GM12878 (cell line): Measurements from ENCODE around the gene ANXA11. TPM values are rescaled to one million over a fixed set of nuclear protein-coding genes. Genes with fewer than 3 reads are reported as not detected.

ENCODE experiments used
- ASH2L ChIP-seq: fragments of 300-600, 200-600 bp; sonication (generic); IDR thresholded peaks from 2 replicates; pipeline ENCODE4 v1.6.1; 2017; ENCODE audit warnings: low read depth, mild to moderate bottlenecking, borderline replicate concordance
- BMI1 ChIP-seq: fragments of 450-650 bp; IDR thresholded peaks from 2 replicates; pipeline ENCODE4 v1.6.1; 2016; ENCODE audit warnings: mild to moderate bottlenecking, moderate library complexity, borderline replicate concordance
- CBFB ChIP-seq: IDR thresholded peaks from 2 replicates; pipeline ENCODE4 v1.6.1; 2016; ENCODE audit warnings: antibody characterized with exemption, low read depth
- CHD1 ChIP-seq: IDR thresholded peaks from 2 replicates; pipeline ENCODE4 v1.6.1; 2012; ENCODE audit warnings: low read depth, low read length, improper control_type of control experiment
- CREB1 ChIP-seq: IDR thresholded peaks from 2 replicates; pipeline ENCODE4 v1.6.1; 2012; ENCODE audit warnings: low read depth, mild to moderate bottlenecking, inconsistent platforms
- CREM ChIP-seq: IDR thresholded peaks from 2 replicates; pipeline ENCODE4 v1.6.1; 2014; ENCODE audit warnings: antibody characterized with exemption, low read depth
- EP300 ChIP-seq, 2 experiments: fragments of 150-350 bp in 1 of 2; IDR thresholded peaks; 2 replicates each; pipeline ENCODE4 v1.6.1; 2011 to 2012; ENCODE audit warnings: low read depth in 2 of 2, low read length in 2 of 2, borderline replicate concordance in 1 of 2, improper control_type of control experiment in 1 of 2, inconsistent platforms in 1 of 2; ENCODE audit not compliant: control insufficient read depth in 1 of 2
- GABPA ChIP-seq: IDR thresholded peaks from 2 replicates; pipeline ENCODE4 v1.6.1; 2014; ENCODE audit warnings: antibody characterized with exemption, low read depth, mild to moderate bottlenecking, inconsistent platforms
- HDGF ChIP-seq: fragments of 450-650 bp; IDR thresholded peaks from 2 replicates; pipeline ENCODE4 v1.6.1; 2016; ENCODE audit warnings: antibody characterized with exemption
- LARP7 ChIP-seq: fragments of 450-650 bp; IDR thresholded peaks from 2 replicates; pipeline ENCODE4 v1.6.1; 2017; ENCODE audit warnings: mild to moderate bottlenecking
- NFYA ChIP-seq: IDR thresholded peaks from 2 replicates; pipeline ENCODE4 v1.6.1; 2011; ENCODE audit warnings: low read depth, mild to moderate bottlenecking, low read length, improper control_type of control experiment, borderline replicate concordance
- NR2C1 ChIP-seq: fragments of 450-650 bp; IDR thresholded peaks from 2 replicates; pipeline ENCODE4 v1.6.1; 2017; ENCODE audit warnings: antibody characterized with exemption, mild to moderate bottlenecking, moderate library complexity
- NR2F1 ChIP-seq: fragments of 450-650 bp; conservative IDR thresholded peaks from 2 replicates; pipeline ENCODE4 v1.6.1; 2017; ENCODE audit warnings: mild to moderate bottlenecking
- POLR2A ChIP-seq: IDR thresholded peaks from 2 replicates; pipeline ENCODE4 v1.6.1; 2011; ENCODE audit warnings: low read depth, mild to moderate bottlenecking, low read length
- POLR2AphosphoS5 ChIP-seq: IDR thresholded peaks from 2 replicates; pipeline ENCODE4 v1.6.1; 2011; ENCODE audit warnings: mild to moderate bottlenecking, low read length, inconsistent platforms
- RELA ChIP-seq: fragments of 450-650 bp; IDR thresholded peaks from 2 replicates; pipeline ENCODE4 v1.8.0; 2014; ENCODE audit warnings: borderline replicate concordance; ENCODE audit not compliant: partially characterized antibody
- SIX5 ChIP-seq: IDR thresholded peaks from 2 replicates; pipeline ENCODE4 v1.6.1; 2011; ENCODE audit warnings: mild to moderate bottlenecking, low read depth, low read length, moderate library complexity; ENCODE audit not compliant: severe bottlenecking
- SPI1 ChIP-seq: IDR thresholded peaks from 2 replicates; pipeline ENCODE4 v1.6.1; 2011; ENCODE audit warnings: low read depth, mild to moderate bottlenecking, low read length, moderate library complexity, borderline replicate concordance; ENCODE audit not compliant: insufficient read depth
- STAT1 ChIP-seq: fragments of 450-650 bp; conservative IDR thresholded peaks from 2 replicates; pipeline ENCODE4 v1.6.1; 2014; ENCODE audit warnings: antibody characterized with exemption, mild to moderate bottlenecking
- YBX1 ChIP-seq: fragments of 450-650 bp; IDR thresholded peaks from 2 replicates; pipeline ENCODE4 v1.6.1; 2016; ENCODE audit warnings: antibody characterized with exemption
- YY1 ChIP-seq: IDR thresholded peaks from 2 replicates; pipeline ENCODE4 v1.6.1; 2011; ENCODE audit warnings: low read depth, mild to moderate bottlenecking, low read length
- ZNF207 ChIP-seq: fragments of 450-650 bp; IDR thresholded peaks from 2 replicates; pipeline ENCODE4 v1.6.1; 2014; ENCODE audit warnings: antibody characterized with exemption, mild to moderate bottlenecking, borderline replicate concordance
- ZNF24 ChIP-seq: fragments of 450-650 bp; IDR thresholded peaks from 2 replicates; pipeline ENCODE4 v1.6.1; 2017; ENCODE audit warnings: antibody characterized with exemption, mild to moderate bottlenecking
- ZSCAN29 ChIP-seq: fragments of 450-650 bp; IDR thresholded peaks from 2 replicates; pipeline ENCODE4 v1.6.1; 2017; ENCODE audit warnings: mild to moderate bottlenecking, moderate library complexity
- polyA plus RNA-seq, 11 experiments: library from polyadenylated mRNA; depleted of rRNA in 4 of 11; unstranded in 6 of 11; stranded (reverse) in 5 of 11; fragments of >200 nt; fragmentation: Nextera tagmentation in 4 of 11; fragmentation: Illumina TruSeq in 1 of 11; extraction: Ambion mirVana in 4 of 11; extraction: Trizol in 1 of 11; gene quantifications; 1 replicate in 1 of 11; 2 replicates in 10 of 11; pipeline versions ENCODE4 v1.2.1 to v1.2.3, GENCODE V29; 2011 to 2016; ENCODE audit warnings: inconsistent platforms in 2 of 11, missing spikeins in 2 of 11, low read depth in 1 of 11
- total RNA-seq, 4 experiments: library from RNA; depleted of rRNA in 3 of 4; stranded (reverse); fragments of >200 nt in 3 of 4; fragmentation: Illumina TruSeq in 1 of 4; extraction: Trizol in 1 of 4; gene quantifications; 2 replicates each; pipeline versions ENCODE4 v1.2.1 to v1.2.3, GENCODE V29; 2013 to 2021
- TF ChIP-seq, protein P1 (sequence below): fragments of 450-650 bp; IDR thresholded peaks from 2 replicates; pipeline ENCODE4 v1.6.1; 2017; ENCODE audit warnings: mild to moderate bottlenecking, moderate library complexity

Gene ANXA11
- total and polyA plus RNA-seq, 10 of the 15 experiments (the other 5 are each of a cell fraction or from before 2014, with no cell fraction given) = 25.0 to 129 (median 72.2) TPM

DNA sequence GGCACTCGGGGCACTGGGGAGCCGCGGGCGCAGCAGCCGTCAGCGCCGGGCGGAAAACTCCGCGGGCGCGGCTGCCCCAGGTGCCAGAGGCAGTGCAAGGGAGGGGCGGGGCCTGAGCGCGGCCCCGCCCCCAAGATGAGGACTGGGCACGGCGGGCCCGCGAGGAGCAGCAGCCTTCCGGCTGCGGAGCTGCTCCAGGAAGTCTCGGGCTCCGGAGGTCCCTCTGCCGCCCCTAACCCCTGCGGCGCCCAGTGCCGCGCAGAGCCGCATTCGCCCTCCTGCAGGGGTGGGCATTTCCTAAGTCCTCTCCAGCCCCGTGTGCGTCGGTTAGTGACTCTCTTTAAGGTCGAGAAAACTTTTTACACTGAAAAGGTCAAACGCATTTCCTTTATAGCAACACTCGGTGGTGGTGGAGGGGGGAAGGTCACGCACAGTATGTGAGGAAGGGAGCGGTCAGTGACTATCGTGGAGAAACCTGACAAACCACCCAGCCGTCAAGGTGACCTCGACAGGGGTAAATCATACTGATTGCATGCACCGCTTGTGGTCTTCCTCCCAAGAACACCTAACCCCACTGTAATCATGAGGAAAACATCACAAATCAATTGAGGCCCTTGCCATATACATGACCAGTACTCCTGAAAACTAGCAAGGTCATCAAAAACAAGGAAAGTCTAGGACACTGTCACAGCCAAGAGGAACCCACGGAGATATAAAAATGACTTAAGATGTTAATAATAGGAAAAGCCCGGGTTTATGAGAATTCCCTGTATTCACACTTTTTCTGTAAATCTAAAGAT lies at the start of gene ANXA11 (continued):
- TF ChIP-seq ZNF24 (0 out of 2 replicates have a peak, but pooled peaks have one; percentile 38), BMI1 (no peak), ZNF207 (no peak; the same call in none of the 2 replicates), POLR2AphosphoS5 (peak; percentile 88), GABPA (peak; percentile 53; the same call in 1 of the 2 replicates), POLR2A (peak; percentile 94), CREB1 (0 out of 2 replicates have a peak, but pooled peaks have one; percentile 34), EP300 (IDR thresholded peaks at IDR 0.05; ENCODE audit: borderline replicate concordance in 1 of 2, control insufficient read depth in 1 of 2, low read depth in 2 of 2, low read length in 2 of 2) (0 out of 4 replicates have a peak, but pooled peaks of 1 of the 2 experiments have one; percentile 36), CHD1 (no peak), SIX5 (peak; percentile 9), NFYA (no peak), CREM (no peak), YBX1 (no peak), YY1 (peak; percentile 49; the same call in 1 of the 2 replicates), NR2F1 (peak; percentile 84), CBFB (peak; percentile 31; the same call in 1 of the 2 replicates), NR2C1 (no peak; the same call in 1 of the 2 replicates), RELA (no peak), ZSCAN29 (no peak), LARP7 (no peak; the same call in none of the 2 replicates), SPI1 (no peak), HDGF (peak; percentile 66; the same call in 1 of the 2 replicates), ASH2L (0 out of 2 replicates have a peak, but pooled peaks have one; percentile 4), STAT1 (0 out of 2 replicates have a peak, but pooled peaks have one; percentile 37)
- TF ChIP-seq, protein P1, sequence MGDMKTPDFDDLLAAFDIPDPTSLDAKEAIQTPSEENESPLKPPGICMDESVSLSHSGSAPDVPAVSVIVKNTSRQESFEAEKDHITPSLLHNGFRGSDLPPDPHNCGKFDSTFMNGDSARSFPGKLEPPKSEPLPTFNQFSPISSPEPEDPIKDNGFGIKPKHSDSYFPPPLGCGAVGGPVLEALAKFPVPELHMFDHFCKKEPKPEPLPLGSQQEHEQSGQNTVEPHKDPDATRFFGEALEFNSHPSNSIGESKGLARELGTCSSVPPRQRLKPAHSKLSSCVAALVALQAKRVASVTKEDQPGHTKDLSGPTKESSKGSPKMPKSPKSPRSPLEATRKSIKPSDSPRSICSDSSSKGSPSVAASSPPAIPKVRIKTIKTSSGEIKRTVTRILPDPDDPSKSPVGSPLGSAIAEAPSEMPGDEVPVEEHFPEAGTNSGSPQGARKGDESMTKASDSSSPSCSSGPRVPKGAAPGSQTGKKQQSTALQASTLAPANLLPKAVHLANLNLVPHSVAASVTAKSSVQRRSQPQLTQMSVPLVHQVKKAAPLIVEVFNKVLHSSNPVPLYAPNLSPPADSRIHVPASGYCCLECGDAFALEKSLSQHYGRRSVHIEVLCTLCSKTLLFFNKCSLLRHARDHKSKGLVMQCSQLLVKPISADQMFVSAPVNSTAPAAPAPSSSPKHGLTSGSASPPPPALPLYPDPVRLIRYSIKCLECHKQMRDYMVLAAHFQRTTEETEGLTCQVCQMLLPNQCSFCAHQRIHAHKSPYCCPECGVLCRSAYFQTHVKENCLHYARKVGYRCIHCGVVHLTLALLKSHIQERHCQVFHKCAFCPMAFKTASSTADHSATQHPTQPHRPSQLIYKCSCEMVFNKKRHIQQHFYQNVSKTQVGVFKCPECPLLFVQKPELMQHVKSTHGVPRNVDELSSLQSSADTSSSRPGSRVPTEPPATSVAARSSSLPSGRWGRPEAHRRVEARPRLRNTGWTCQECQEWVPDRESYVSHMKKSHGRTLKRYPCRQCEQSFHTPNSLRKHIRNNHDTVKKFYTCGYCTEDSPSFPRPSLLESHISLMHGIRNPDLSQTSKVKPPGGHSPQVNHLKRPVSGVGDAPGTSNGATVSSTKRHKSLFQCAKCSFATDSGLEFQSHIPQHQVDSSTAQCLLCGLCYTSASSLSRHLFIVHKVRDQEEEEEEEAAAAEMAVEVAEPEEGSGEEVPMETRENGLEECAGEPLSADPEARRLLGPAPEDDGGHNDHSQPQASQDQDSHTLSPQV = 0 out of 2 replicates have a peak, but pooled peaks have one; percentile 0
